Measurements from ENCODE around the gene DUSP9.

The DUSP9 gene

GRCh38 chrX:153657161-153657560 lies 10.2 kb downstream of the DUSP9 start:
- Histone ChIP-seq H3K27me3 (ENCODE audit: insufficient read depth, insufficient read length) (peaks cover 6% of the 10 kb centered on the region), H3K9me3 (ENCODE audit: insufficient read depth, low read length) (no peaks in the 10 kb centered on the region), H3K4me3 (ENCODE audit: insufficient read length, low read depth) (no peak overlapping the region), H3K36me3 (ENCODE audit: insufficient read depth, insufficient read length, low read length) (no peaks in the 10 kb centered on the region), H3K4me1 (ENCODE audit: insufficient read depth, insufficient read length) (no peaks in the 10 kb centered on the region), H3K9ac (ENCODE audit: insufficient read length, low read depth) (no peak overlapping the region)
- no peak for TF ChIP-seq ZNF274 (IDR thresholded peaks at IDR 0.05; ENCODE audit: low read depth, low read length)
- no peak for TF ChIP-seq YY1 (IDR thresholded peaks at IDR 0.05; ENCODE audit: insufficient read depth, insufficient read length)
- TF ChIP-seq SUZ12 (IDR thresholded peaks at IDR 0.05; ENCODE audit: extremely low read depth, insufficient read depth, insufficient read length) = no peak
- DNase-seq (ENCODE audit: low read depth, low spot score) = no peak

GRCh38 chrX:153659268-153659667 lies 12.3 kb downstream of the DUSP9 start:
- no peak for DNase-seq (ENCODE audit: low read depth, low spot score)
- Histone ChIP-seq H3K4me1 (ENCODE audit: insufficient read depth, insufficient read length) (no peaks in the 10 kb centered on the region), H3K27me3 (ENCODE audit: insufficient read depth, insufficient read length) (peaks cover 6% of the 10 kb centered on the region), H3K9me3 (ENCODE audit: insufficient read depth, low read length) (no peaks in the 10 kb centered on the region), H3K9ac (ENCODE audit: insufficient read length, low read depth) (no peak overlapping the region), H3K4me3 (ENCODE audit: insufficient read length, low read depth) (no peak overlapping the region), H3K36me3 (ENCODE audit: insufficient read depth, insufficient read length, low read length) (no peaks in the 10 kb centered on the region)
- TF ChIP-seq YY1 (IDR thresholded peaks at IDR 0.05; ENCODE audit: insufficient read depth, insufficient read length) = no peak
- TF ChIP-seq SUZ12 (IDR thresholded peaks at IDR 0.05; ENCODE audit: extremely low read depth, insufficient read depth, insufficient read length) = no peak
- no peak for TF ChIP-seq ZNF274 (IDR thresholded peaks at IDR 0.05; ENCODE audit: low read depth, low read length)

GRCh38 chrX:153662266-153662665 lies 15.3 kb downstream of the DUSP9 start:
- Histone ChIP-seq H3K27me3 (ENCODE audit: insufficient read depth, insufficient read length) (peaks cover 6% of the 10 kb centered on the region), H3K4me3 (ENCODE audit: insufficient read length, low read depth) (no peak overlapping the region), H3K4me1 (ENCODE audit: insufficient read depth, insufficient read length) (no peaks in the 10 kb centered on the region), H3K9me3 (ENCODE audit: insufficient read depth, low read length) (no peaks in the 10 kb centered on the region), H3K36me3 (ENCODE audit: insufficient read depth, insufficient read length, low read length) (no peaks in the 10 kb centered on the region), H3K9ac (ENCODE audit: insufficient read length, low read depth) (no peak overlapping the region)
- DNase-seq (ENCODE audit: low read depth, low spot score) = no peak
- TF ChIP-seq SUZ12 (IDR thresholded peaks at IDR 0.05; ENCODE audit: extremely low read depth, insufficient read depth, insufficient read length) = no peak
- no peak for TF ChIP-seq ZNF274 (IDR thresholded peaks at IDR 0.05; ENCODE audit: low read depth, low read length)
- TF ChIP-seq YY1 (IDR thresholded peaks at IDR 0.05; ENCODE audit: insufficient read depth, insufficient read length) = no peak

GRCh38 chrX:153665726-153666306 lies 18.8 kb downstream of the DUSP9 start:
- Histone ChIP-seq H3K4me1 (ENCODE audit: insufficient read depth, insufficient read length) (no peaks in the 10 kb centered on the region), H3K27me3 (ENCODE audit: insufficient read depth, insufficient read length) (peaks cover 6% of the 10 kb centered on the region), H3K36me3 (ENCODE audit: insufficient read depth, insufficient read length, low read length) (no peaks in the 10 kb centered on the region), H3K4me3 (ENCODE audit: insufficient read length, low read depth) (no peak overlapping the region), H3K9ac (ENCODE audit: insufficient read length, low read depth) (no peak overlapping the region), H3K9me3 (ENCODE audit: insufficient read depth, low read length) (no peaks in the 10 kb centered on the region)
- no peak for TF ChIP-seq SUZ12 (IDR thresholded peaks at IDR 0.05; ENCODE audit: extremely low read depth, insufficient read depth, insufficient read length)
- TF ChIP-seq YY1 (IDR thresholded peaks at IDR 0.05; ENCODE audit: insufficient read depth, insufficient read length) = no peak
- no peak for TF ChIP-seq ZNF274 (IDR thresholded peaks at IDR 0.05; ENCODE audit: low read depth, low read length)
- DNase-seq (ENCODE audit: low read depth, low spot score) = no peak

DNA sequence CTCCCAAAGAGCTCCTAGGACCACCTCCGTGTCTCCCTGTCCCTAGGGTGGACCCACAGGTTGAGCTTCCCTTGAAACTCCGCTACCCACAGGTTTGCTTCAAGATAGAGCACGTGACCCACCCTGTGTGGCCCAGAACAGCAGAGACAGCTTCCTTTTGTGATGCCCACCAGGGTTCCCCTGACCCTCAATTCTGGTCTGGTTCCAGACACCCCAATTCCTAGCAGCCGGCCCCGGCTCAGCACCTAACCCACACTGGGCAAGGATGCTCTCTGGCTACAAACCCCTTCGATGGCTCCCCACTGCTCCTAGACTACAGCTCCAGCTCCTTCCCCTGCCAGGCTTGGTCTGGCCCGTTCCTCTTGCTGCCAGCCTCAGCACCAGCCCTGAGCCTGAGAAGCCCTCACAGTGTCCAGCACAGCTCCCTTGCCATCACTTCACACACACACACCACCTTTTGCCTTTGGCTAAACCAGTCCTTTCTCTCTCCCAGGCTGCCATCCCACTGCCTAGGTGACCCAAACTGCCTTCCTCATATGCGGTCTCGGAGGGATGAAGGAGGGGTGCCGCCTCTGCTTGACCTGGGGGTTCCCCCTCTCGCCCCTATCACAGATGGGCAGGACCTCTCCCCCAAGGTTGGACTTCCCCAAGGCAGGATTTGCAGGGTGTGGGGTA lies 20.4 kb downstream of the DUSP9 start:
- no peaks in the 10 kb centered on the region for H3K4me1 ChIP-seq (ENCODE audit: insufficient read depth, insufficient read length)
- peak overlapping the region; percentile 21 for H3K9ac ChIP-seq (ENCODE audit: insufficient read length, low read depth)
- no peaks in the 10 kb centered on the region for H3K9me3 ChIP-seq (ENCODE audit: insufficient read depth, low read length)
- no peaks in the 10 kb centered on the region for H3K36me3 ChIP-seq (ENCODE audit: insufficient read depth, insufficient read length, low read length)
- DNase-seq (ENCODE audit: low read depth, low spot score) = no peak
- no peak overlapping the region for H3K4me3 ChIP-seq (ENCODE audit: insufficient read length, low read depth)
- H3K27me3 ChIP-seq (ENCODE audit: insufficient read depth, insufficient read length) = peaks cover under 1% of the 10 kb centered on the region
- no peak for TF ChIP-seq ZNF274 (IDR thresholded peaks at IDR 0.05; ENCODE audit: low read depth, low read length)
- no peak for TF ChIP-seq SUZ12 (IDR thresholded peaks at IDR 0.05; ENCODE audit: extremely low read depth, insufficient read depth, insufficient read length)
- TF ChIP-seq YY1 (IDR thresholded peaks at IDR 0.05; ENCODE audit: insufficient read depth, insufficient read length) = no peak

DNA sequence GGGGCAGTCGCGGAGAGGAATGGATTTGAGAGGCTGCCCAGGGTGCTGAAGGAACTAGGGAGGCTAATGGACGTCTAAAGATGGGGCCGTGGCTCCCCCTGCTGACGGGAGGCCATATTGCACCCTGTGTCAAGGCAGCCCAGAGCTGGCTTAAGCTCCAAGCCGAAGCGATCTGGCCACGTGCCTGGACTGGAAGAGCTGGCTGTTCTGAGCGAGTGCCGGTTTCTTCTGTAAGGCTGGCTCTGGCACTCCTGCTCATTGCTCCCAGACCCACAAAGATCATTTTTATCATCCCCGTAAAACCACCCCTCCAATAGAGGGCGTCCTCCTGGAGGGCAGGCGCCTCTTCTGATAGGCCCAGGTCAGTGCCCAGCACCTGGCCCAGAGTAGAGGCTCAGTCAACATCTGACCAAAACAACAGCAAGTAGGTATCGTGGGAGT lies 21.0 kb downstream of the DUSP9 start:
- DNase-seq (ENCODE audit: low read depth, low spot score) = no peak
- Histone ChIP-seq H3K9me3 (ENCODE audit: insufficient read depth, low read length) (no peaks in the 10 kb centered on the region), H3K9ac (ENCODE audit: insufficient read length, low read depth) (peak overlapping the region; percentile 21), H3K4me3 (ENCODE audit: insufficient read length, low read depth) (no peak overlapping the region), H3K27me3 (ENCODE audit: insufficient read depth, insufficient read length) (peaks cover 3% of the 10 kb centered on the region), H3K36me3 (ENCODE audit: insufficient read depth, insufficient read length, low read length) (no peaks in the 10 kb centered on the region), H3K4me1 (ENCODE audit: insufficient read depth, insufficient read length) (no peaks in the 10 kb centered on the region)
- TF ChIP-seq YY1 (IDR thresholded peaks at IDR 0.05; ENCODE audit: insufficient read depth, insufficient read length) (no peak), SUZ12 (IDR thresholded peaks at IDR 0.05; ENCODE audit: extremely low read depth, insufficient read depth, insufficient read length) (no peak), ZNF274 (IDR thresholded peaks at IDR 0.05; ENCODE audit: low read depth, low read length) (no peak)

- Histone ChIP-seq H3K9ac (ENCODE audit: insufficient read length, low read depth) (no peak overlapping the region), H3K27me3 (ENCODE audit: insufficient read depth, insufficient read length) (peaks cover 3% of the 10 kb centered on the region), H3K9me3 (ENCODE audit: insufficient read depth, low read length) (no peaks in the 10 kb centered on the region), H3K36me3 (ENCODE audit: insufficient read depth, insufficient read length, low read length) (no peaks in the 10 kb centered on the region), H3K4me1 (ENCODE audit: insufficient read depth, insufficient read length) (no peaks in the 10 kb centered on the region), H3K4me3 (ENCODE audit: insufficient read length, low read depth) (no peak overlapping the region)
- no peak for DNase-seq (ENCODE audit: low read depth, low spot score)
- TF ChIP-seq YY1 (IDR thresholded peaks at IDR 0.05; ENCODE audit: insufficient read depth, insufficient read length) (no peak), ZNF274 (IDR thresholded peaks at IDR 0.05; ENCODE audit: low read depth, low read length) (no peak), SUZ12 (IDR thresholded peaks at IDR 0.05; ENCODE audit: extremely low read depth, insufficient read depth, insufficient read length) (no peak)
Measured at GRCh38 chrX:153668423-153669173, 21.6 kb downstream of the DUSP9 start.

Data from NT2/D1 (cell line).